H1 (cell line): ENCODE results near the gene TRAF1. TPM values are rescaled to one million over a fixed set of nuclear protein-coding genes. Genes with fewer than 3 reads are reported as not detected.

Source experiments
- CTCF ChIA-PET: fragments of 300-600 bp; sonication (Branson Sonifier 250); formaldehyde crosslinking; loops from one replicate; lab custom pipeline; 2021; ENCODE audit not compliant: partially characterized antibody; lab: Charles Lee
- POLR2A ChIA-PET: fragments of 300-600 bp; sonication (Branson Sonifier 250); formaldehyde crosslinking; loops from one replicate; lab custom pipeline; 2021; ENCODE audit warnings: inconsistent platforms; ENCODE audit not compliant: partially characterized antibody; lab: Charles Lee
- DNase-seq, 2 experiments: peaks; one replicate each; pipeline versions ENCODE4 v3.0.0 to v3.0.0-alpha.2; 2010 to 2022; ENCODE audit warnings: low spot score in 2 of 2, low read depth in 1 of 2, mixed read lengths in 1 of 2
- FAIRE-seq: peaks from 2 replicates; lab custom pipeline; 2011; peaks lifted over from hg19 to GRCh38; lab: Jason Lieb, UNC
- H2AFZ ChIP-seq: 2 replicates; pipeline ENCODE4 v1.8.1; 2012; ENCODE audit warnings: low read length, inconsistent platforms
- H2AK5ac ChIP-seq: 2 replicates; pipeline ENCODE4 v1.6.1; 2013; ENCODE audit warnings: low read depth, low read length
- H2BK120ac ChIP-seq: replicated peaks from 2 replicates; pipeline ENCODE3; 2013; ENCODE audit warnings: low read depth, low read length, inconsistent platforms
- H2BK12ac ChIP-seq: 2 replicates; pipeline ENCODE4 v1.6.1; 2013; ENCODE audit warnings: low read depth, low read length
- H2BK15ac ChIP-seq: 2 replicates; pipeline ENCODE4 v1.6.1; 2013; ENCODE audit warnings: low read length
- H2BK20ac ChIP-seq: 2 replicates; pipeline ENCODE4 v1.6.1; 2013; ENCODE audit warnings: low read length
- H2BK5ac ChIP-seq: 2 replicates; pipeline ENCODE4 v1.6.1; 2013; ENCODE audit warnings: low read depth, low read length
- H3K14ac ChIP-seq: 2 replicates; pipeline ENCODE4 v1.6.1; 2013; ENCODE audit warnings: inconsistent platforms; ENCODE audit not compliant: insufficient read length
- H3K18ac ChIP-seq: 2 replicates; pipeline ENCODE4 v1.6.1; 2013; ENCODE audit warnings: low read length; ENCODE audit errors: extremely low read depth
- H3K23ac ChIP-seq: 2 replicates; pipeline ENCODE4 v1.6.1; 2013; ENCODE audit warnings: inconsistent platforms; ENCODE audit not compliant: insufficient read length
- H3K23me2 ChIP-seq: 2 replicates; pipeline ENCODE4 v1.6.1; 2013; ENCODE audit warnings: low read depth, low read length
- H3K27ac ChIP-seq: 2 replicates; pipeline ENCODE4 v1.6.1; 2011; ENCODE audit warnings: low read depth, low read length, inconsistent platforms
- H3K27me3 ChIP-seq, 4 experiments: replicated peaks in 1 of 4; 1 replicate in 1 of 4; 2 replicates in 3 of 4; pipeline versions ENCODE4 v1.6.1 to v1.8.1; 2011 to 2013; ENCODE audit warnings: low read length in 3 of 4, mild to moderate bottlenecking in 3 of 4, inconsistent platforms in 2 of 4, mixed read lengths in 2 of 4, moderate library complexity in 1 of 4; ENCODE audit not compliant: control insufficient read depth in 3 of 4, insufficient read depth in 3 of 4; ENCODE audit errors: extremely low read depth in 1 of 4
- H3K36me3 ChIP-seq, 4 experiments: 2 replicates each; pipeline versions ENCODE4 v1.6.1 to v1.8.1; 2011 to 2013; ENCODE audit warnings: mild to moderate bottlenecking in 4 of 4, low read length in 3 of 4, moderate library complexity in 2 of 4, control low read depth in 1 of 4, inconsistent platforms in 1 of 4; ENCODE audit not compliant: insufficient read depth in 4 of 4, control insufficient read depth in 2 of 4
- H3K4ac ChIP-seq: replicated peaks from 2 replicates; pipeline ENCODE3; 2013; ENCODE audit warnings: low read length, low read depth, mixed read lengths, inconsistent platforms; ENCODE audit not compliant: insufficient read length
- H3K4me1 ChIP-seq, 4 experiments: replicated peaks in 1 of 4; 1 replicate in 1 of 4; 2 replicates in 3 of 4; pipeline versions ENCODE4 v1.6.1 to v1.8.1; 2011 to 2013; ENCODE audit warnings: low read length in 3 of 4, inconsistent platforms in 2 of 4, mixed read lengths in 1 of 4; ENCODE audit not compliant: insufficient read depth in 4 of 4, control insufficient read depth in 3 of 4
- H3K4me2 ChIP-seq, 2 experiments: 2 replicates each; pipeline versions ENCODE4 v1.6.1 to v1.8.1; 2011 to 2013; ENCODE audit warnings: low read depth in 2 of 2, low read length in 2 of 2, control low read depth in 1 of 2, inconsistent platforms in 1 of 2, mild to moderate bottlenecking in 1 of 2; ENCODE audit not compliant: insufficient read depth in 1 of 2
- H3K4me3 ChIP-seq, 4 experiments: fragments of 200-600, 300-600 bp in 1 of 4; sonication (generic), shearing (Covaris generic), sonication (Bioruptor Twin) in 1 of 4; 2 replicates each; pipeline versions ENCODE4 v1.5.1 to v1.8.1; 2011 to 2016; ENCODE audit warnings: low read length in 4 of 4, low read depth in 3 of 4, control low read depth in 2 of 4, inconsistent platforms in 2 of 4, mild to moderate bottlenecking in 2 of 4, mixed read lengths in 1 of 4, moderate library complexity in 1 of 4; ENCODE audit not compliant: insufficient read depth in 2 of 4; ENCODE audit errors: extremely low read depth in 1 of 4
- H3K56ac ChIP-seq: replicated peaks from 2 replicates; pipeline ENCODE3; 2013; ENCODE audit warnings: low read depth, mild to moderate bottlenecking, mixed read lengths, low read length, inconsistent platforms; ENCODE audit not compliant: insufficient read length
- H3K79me1 ChIP-seq: 2 replicates; pipeline ENCODE4 v1.6.1; 2013; ENCODE audit warnings: low read depth, low read length, control low read depth
- H3K79me2 ChIP-seq, 2 experiments: 2 replicates each; pipeline versions ENCODE4 v1.6.1 to v1.8.1; 2012 to 2013; ENCODE audit warnings: low read length in 2 of 2, mild to moderate bottlenecking in 2 of 2, inconsistent platforms in 1 of 2; ENCODE audit not compliant: insufficient read depth in 2 of 2, control insufficient read depth in 1 of 2
- H3K9ac ChIP-seq, 4 experiments: replicated peaks in 1 of 4; 1 replicate in 1 of 4; 2 replicates in 3 of 4; pipeline versions ENCODE4 v1.6.1 to v1.8.1; 2011 to 2013; ENCODE audit warnings: low read depth in 3 of 4, low read length in 3 of 4, control low read depth in 2 of 4, mild to moderate bottlenecking in 2 of 4, moderate library complexity in 2 of 4, inconsistent platforms in 1 of 4; ENCODE audit errors: extremely low read depth in 1 of 4
- H3K9me3 ChIP-seq, 2 experiments: 2 replicates each; pipeline versions ENCODE4 v1.6.1 to v1.8.1; 2012 to 2013; ENCODE audit warnings: mild to moderate bottlenecking in 2 of 2, moderate library complexity in 2 of 2, control low read depth in 1 of 2, inconsistent platforms in 1 of 2, low read depth in 1 of 2, low read length in 1 of 2, mixed read lengths in 1 of 2; ENCODE audit not compliant: insufficient read depth in 2 of 2
- H4K20me1 ChIP-seq, 2 experiments: replicated peaks in 1 of 2; 2 replicates each; pipeline versions ENCODE3 to v1.8.1; 2011 to 2013; ENCODE audit warnings: inconsistent platforms in 2 of 2, low read length in 2 of 2, mild to moderate bottlenecking in 1 of 2; ENCODE audit not compliant: insufficient read depth in 2 of 2, control insufficient read depth in 1 of 2
- H4K5ac ChIP-seq: 2 replicates; pipeline ENCODE4 v1.6.1; 2013; ENCODE audit warnings: low read length, low read depth, mixed read lengths, inconsistent platforms; ENCODE audit not compliant: insufficient read length
- H4K8ac ChIP-seq: 2 replicates; pipeline ENCODE4 v1.8.0; 2013; ENCODE audit warnings: mild to moderate bottlenecking, moderate library complexity, low read length, inconsistent platforms; ENCODE audit not compliant: insufficient read depth; ENCODE audit errors: extremely low read depth
- H4K91ac ChIP-seq: replicated peaks from 2 replicates; pipeline ENCODE3; 2013; ENCODE audit warnings: low read length, mixed read lengths, inconsistent platforms; ENCODE audit not compliant: insufficient read length
- BCL11A ChIP-seq, 2 experiments: IDR thresholded peaks; one replicate each; pipeline ENCODE4 v1.6.1; 2011; ENCODE audit warnings: low read depth in 2 of 2, low read length in 2 of 2, mild to moderate bottlenecking in 2 of 2
- CREB1 ChIP-seq: IDR thresholded peaks from 2 replicates; pipeline ENCODE4 v1.6.1; 2012; ENCODE audit warnings: inconsistent platforms
- CTBP2 ChIP-seq: IDR thresholded peaks from 2 replicates; pipeline ENCODE4 v1.7.0; 2011; ENCODE audit warnings: borderline replicate concordance, mild to moderate bottlenecking, moderate library complexity, mixed read lengths, low read length; ENCODE audit not compliant: insufficient read depth, insufficient read length
- EP300 ChIP-seq, 2 experiments: IDR thresholded peaks; 1 replicate in 1 of 2; 2 replicates in 1 of 2; pipeline ENCODE4 v1.6.1; 2011 to 2012; ENCODE audit warnings: low read depth in 2 of 2, low read length in 2 of 2, mild to moderate bottlenecking in 2 of 2, borderline replicate concordance in 1 of 2, inconsistent platforms in 1 of 2, moderate library complexity in 1 of 2
- EZH2 ChIP-seq: fragments of 200-600 bp; sonication (generic); IDR thresholded peaks from 2 replicates; pipeline ENCODE4 v1.7.1; 2012; ENCODE audit warnings: low read depth, mild to moderate bottlenecking, moderate library complexity, low read length, inconsistent platforms; ENCODE audit not compliant: severe bottlenecking
- HDAC6 ChIP-seq: IDR thresholded peaks from one replicate; pipeline ENCODE4 v1.7.1; 2012; ENCODE audit warnings: low read depth, mild to moderate bottlenecking, inconsistent platforms, low read length, moderate library complexity
- JUND ChIP-seq: IDR thresholded peaks from 2 replicates; pipeline ENCODE4 v1.6.1; 2011; ENCODE audit warnings: mild to moderate bottlenecking, improper control_type of control experiment, low read length
- KDM1A ChIP-seq: fragments of 200-600, 300-600 bp; sonication (generic); IDR thresholded peaks from 2 replicates; pipeline ENCODE4 v1.7.1; 2016; ENCODE audit warnings: mild to moderate bottlenecking, low read length, borderline replicate concordance
- RNF2 ChIP-seq: fragments of 200-900, 300-1000 bp; sonication (generic); IDR thresholded peaks from 2 replicates; pipeline ENCODE4 v1.7.1; 2016; ENCODE audit warnings: borderline replicate concordance, low read depth, mild to moderate bottlenecking, antibody characterized with exemption, low read length; ENCODE audit not compliant: poor library complexity, severe bottlenecking; ENCODE audit errors: missing control alignments
- SIX5 ChIP-seq: IDR thresholded peaks from 2 replicates; pipeline ENCODE4 v1.6.1; 2011; ENCODE audit warnings: mild to moderate bottlenecking, low read depth, low read length
- SP2 ChIP-seq: IDR thresholded peaks from 2 replicates; pipeline ENCODE4 v1.6.1; 2012; ENCODE audit warnings: mild to moderate bottlenecking, low read length, inconsistent platforms
- SP4 ChIP-seq: IDR thresholded peaks from 2 replicates; pipeline ENCODE4 v1.6.1; 2012; ENCODE audit warnings: low read length, inconsistent platforms
- TAF7 ChIP-seq: optimal IDR thresholded peaks from 2 replicates; pipeline ENCODE3; 2011; ENCODE audit warnings: low read depth, mild to moderate bottlenecking, inconsistent platforms, low read length, moderate library complexity, borderline replicate concordance
- TCF12 ChIP-seq: IDR thresholded peaks from 2 replicates; pipeline ENCODE4 v1.6.1; 2011; ENCODE audit warnings: low read depth, mild to moderate bottlenecking, low read length
- WGBS, 2 experiments: shearing (Covaris generic) in 1 of 2; methylation state at CpG; one replicate each; pipeline versions ENCODE4 v1.1.6 to v1.1.7; 2013 to 2015; ENCODE audit warnings: low lambda C conversion rate in 2 of 2, mixed read lengths in 2 of 2, inconsistent platforms in 1 of 2, low coverage in 1 of 2, missing lambda C conversion rate in 1 of 2; ENCODE audit not compliant: insufficient replicate concordance in 2 of 2, insufficient coverage in 1 of 2, insufficient read length in 1 of 2; ENCODE audit errors: extremely low coverage in 1 of 2, missing lambda C conversion rate in 1 of 2; 5-methylcytosine and 5-hydroxymethylcytosine counted together
- polyA plus RNA-seq, 7 experiments: library from polyadenylated mRNA; depleted of rRNA in 3 of 7; stranded (reverse) in 5 of 7; unstranded in 2 of 7; fragments of >200 nt in 5 of 7; fragments of 200-250 nt in 2 of 7; gene quantifications; 1 replicate in 5 of 7; 2 replicates in 1 of 7; 4 replicates in 1 of 7; pipeline versions ENCODE4 v1.2.1 to v1.2.3, GENCODE V29; 2011 to 2013; ENCODE audit warnings: missing spikeins in 2 of 7, mixed read lengths in 2 of 7
- total RNA-seq: library from RNA; stranded (reverse); fragmentation: NEBNext Ultra II Directional; extraction: Animal tissue kit (Norgen Biotek cat#: 25700); gene quantifications from 2 replicates; pipeline ENCODE4 v1.2.1, GENCODE V29; 2021

The TRAF1 gene
- total and polyA plus RNA-seq, 2 of the 8 experiments (the other 6 are each of a cell fraction or from before 2014, with no cell fraction given), result 1.6 to 3.2 TPM

DNA sequence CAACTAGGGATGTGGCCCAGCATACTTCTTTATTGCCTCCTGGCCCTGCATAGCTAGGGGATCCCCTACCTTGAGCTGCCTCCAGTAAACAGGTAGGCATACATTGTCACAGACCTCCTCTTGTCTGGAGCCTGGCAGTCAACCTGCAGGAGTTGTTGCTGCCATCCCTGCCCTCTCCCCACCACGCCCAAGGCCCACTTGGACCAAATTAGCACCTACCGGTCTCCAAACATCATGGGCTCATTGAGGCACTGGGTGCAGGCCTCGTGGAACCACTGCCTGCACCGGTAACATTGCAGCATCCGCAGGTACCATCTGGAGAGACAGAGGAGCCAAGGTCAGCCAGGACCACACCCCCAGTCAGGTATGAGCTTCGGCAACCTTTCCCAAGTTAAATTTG lies 59.9 kb downstream of the TRAF1 start:
- ChIA-PET CTCF (interaction anchor here (1.0 to 10.5 kb wide), 5 partner anchors 13 to 115 kb away, joined by 3 to 108 read pairs (median 4); no protein-coding TSS in a partner anchor), POLR2A (interaction anchor here (8.4 kb wide), 1 partner anchor 12 kb away, joined by 61 read pairs; no protein-coding TSS in a partner anchor)
- no peak overlapping the region for H3K27ac ChIP-seq
- no peak for TF ChIP-seq HDAC6
- no peak for TF ChIP-seq JUND
- no peak for TF ChIP-seq SP2
- no peak for TF ChIP-seq CREB1
- TF ChIP-seq EP300 (IDR thresholded peaks at IDR 0.05; ENCODE audit: borderline replicate concordance in 1 of 2, low read depth in 2 of 2, low read length in 2 of 2), result no peak
- TF ChIP-seq CTBP2, result no peak
- TF ChIP-seq BCL11A (IDR thresholded peaks at IDR 0.05; ENCODE audit: low read depth in 2 of 2, low read length in 2 of 2), result no peak
- TF ChIP-seq RNF2, result no peak
- no peak for TF ChIP-seq SIX5
- TF ChIP-seq TAF7, result no peak
- no peak for TF ChIP-seq EZH2
- TF ChIP-seq KDM1A, result no peak
- no peak for TF ChIP-seq SP4
- no peak for TF ChIP-seq TCF12

More for the DNA sequence above, 59.9 kb downstream of the TRAF1 start:
- H2BK120ac ChIP-seq, result no peak overlapping the region
- no peak overlapping the region for H3K4me3 ChIP-seq
- H3K9ac ChIP-seq, result no peak overlapping the region
- H3K36me3 ChIP-seq, result no peaks in the 10 kb centered on the region; a peak in 2 of 8 replicates
- H3K18ac ChIP-seq, result no peak overlapping the region
- no peaks in the 10 kb centered on the region for H3K9me3 ChIP-seq
- no peaks in the 10 kb centered on the region for H3K23me2 ChIP-seq
- 90% methylated on average over 6 of the region's 6 CpGs; no CpG with 5 or more reads in 1 of the 2 experiments for WGBS, 2 experiments
- H2BK5ac ChIP-seq, result no peak overlapping the region
- no peak overlapping the region for H2AFZ ChIP-seq
- no peak overlapping the region for H3K56ac ChIP-seq
- no peak overlapping the region for H4K8ac ChIP-seq
- no peaks in the 10 kb centered on the region for H3K79me2 ChIP-seq
- H4K5ac ChIP-seq, result no peak overlapping the region
- no peak overlapping the region for H3K4ac ChIP-seq
- no peak overlapping the region for H4K91ac ChIP-seq
- H2BK15ac ChIP-seq, result no peak overlapping the region
- FAIRE-seq (no peak), DNase-seq (no peak)
- no peak overlapping the region for H3K23ac ChIP-seq
- H4K20me1 ChIP-seq, result no peaks in the 10 kb centered on the region
- 0 out of 2 replicates have a peak overlapping the region, but pooled peaks have one; percentile 48 for H2BK20ac ChIP-seq
- H2AK5ac ChIP-seq, result no peak overlapping the region
- H3K79me1 ChIP-seq, result no peaks in the 10 kb centered on the region
- no peak overlapping the region for H2BK12ac ChIP-seq
- H3K27me3 ChIP-seq, result no peaks in the 10 kb centered on the region; a peak in 2 of 7 replicates
- no peak overlapping the region for H3K4me2 ChIP-seq
- H3K4me1 ChIP-seq, result peaks cover 0 to 12% (median 5%) of the 10 kb centered on the region in 4 experiments; a peak in 6 of 7 replicates
- no peak overlapping the region for H3K14ac ChIP-seq
